Smooth muscle cell (in vitro differentiated cells): ENCODE results near the gene EXOSC10. TPM values are rescaled to one million over a fixed set of nuclear protein-coding genes. Genes with fewer than 3 reads are reported as not detected.
"Not testable (repeated sequence)": the region's sequence is repeated elsewhere in the genome, so short reads cannot be mapped to it uniquely, and the experiment has no call there.

Experiments
- DNase-seq: peaks from one replicate; lab custom pipeline; 2025; ENCODE audit not compliant: unreplicated experiment; lab: John Stamatoyannopoulos, UW
- H2AFZ ChIP-seq: fragments of 200-600 bp; sonication (generic); 2 replicates; pipeline ENCODE4 v1.6.0; 2016; ENCODE audit warnings: antibody characterized with exemption, low read depth, mild to moderate bottlenecking
- H3F3A ChIP-seq: fragments of 200-600 bp; sonication (generic); 2 replicates; pipeline ENCODE4 v1.6.0; 2017; ENCODE audit warnings: antibody characterized with exemption, low read depth
- H3K27ac ChIP-seq: fragments of 200-600 bp; sonication (generic); 2 replicates; pipeline ENCODE4 v1.5.1; 2016; ENCODE audit warnings: low read depth, mild to moderate bottlenecking
- H3K27me3 ChIP-seq: fragments of 200-600 bp; sonication (generic); 2 replicates; pipeline ENCODE4 v1.6.1; 2016; ENCODE audit warnings: low read depth, mild to moderate bottlenecking
- H3K36me3 ChIP-seq: fragments of 200-600 bp; sonication (generic); 2 replicates; pipeline ENCODE4 v1.5.1; 2016; ENCODE audit warnings: low read depth
- H3K4me1 ChIP-seq: fragments of 200-600 bp; sonication (generic); 2 replicates; pipeline ENCODE4 v1.5.1; 2016; ENCODE audit warnings: low read depth
- H3K4me2 ChIP-seq: fragments of 200-600 bp; sonication (generic); 2 replicates; pipeline ENCODE4 v1.6.0; 2016; ENCODE audit warnings: mild to moderate bottlenecking
- H3K4me3 ChIP-seq: fragments of 200-600 bp; sonication (generic); 2 replicates; pipeline ENCODE4 v1.5.1; 2016; ENCODE audit warnings: mild to moderate bottlenecking
- H3K79me2 ChIP-seq: fragments of 200-600 bp; sonication (generic); 2 replicates; pipeline ENCODE4 v1.6.0; 2016; ENCODE audit warnings: low read depth, mild to moderate bottlenecking
- H3K9ac ChIP-seq: fragments of 200-600 bp; sonication (generic); 2 replicates; pipeline ENCODE4 v1.6.0; 2016; ENCODE audit warnings: low read depth
- H3K9me3 ChIP-seq: fragments of 200-600 bp; sonication (generic); replicated peaks from 2 replicates; pipeline ENCODE4 v1.5.1; 2016; ENCODE audit warnings: low read depth
- H4K20me1 ChIP-seq: fragments of 200-600 bp; sonication (generic); 2 replicates; pipeline ENCODE4 v1.6.0; 2016; ENCODE audit warnings: low read depth
- WGBS: methylation state at CpG from one replicate; pipeline ENCODE4 v1.1.7; 2016; ENCODE audit warnings: low lambda C conversion rate; 5-methylcytosine and 5-hydroxymethylcytosine counted together
- polyA plus RNA-seq: library from polyadenylated mRNA; unstranded; fragments of >200 nt; fragmentation: Nextera tagmentation; extraction: Ambion mirVana; gene quantifications from 2 replicates; pipeline ENCODE4 v1.2.1, GENCODE V29; 2016
- total RNA-seq: library from RNA; depleted of rRNA; stranded (reverse); fragments of >200 nt; gene quantifications from 2 replicates; pipeline ENCODE4 v1.2.3, GENCODE V29; 2014
- TF ChIP-seq, protein P1 (sequence below): fragments of 200-600 bp; sonication (generic); IDR thresholded peaks from 2 replicates; pipeline ENCODE4 v1.5.1; 2017; ENCODE audit warnings: borderline replicate concordance, mild to moderate bottlenecking, antibody characterized with exemption; ENCODE audit not compliant: insufficient read depth, poor library complexity, severe bottlenecking

EXOSC10 gene
- total and polyA plus RNA-seq, 2 experiments from 2014 or later = 49.2 to 59.9 TPM

DNA sequence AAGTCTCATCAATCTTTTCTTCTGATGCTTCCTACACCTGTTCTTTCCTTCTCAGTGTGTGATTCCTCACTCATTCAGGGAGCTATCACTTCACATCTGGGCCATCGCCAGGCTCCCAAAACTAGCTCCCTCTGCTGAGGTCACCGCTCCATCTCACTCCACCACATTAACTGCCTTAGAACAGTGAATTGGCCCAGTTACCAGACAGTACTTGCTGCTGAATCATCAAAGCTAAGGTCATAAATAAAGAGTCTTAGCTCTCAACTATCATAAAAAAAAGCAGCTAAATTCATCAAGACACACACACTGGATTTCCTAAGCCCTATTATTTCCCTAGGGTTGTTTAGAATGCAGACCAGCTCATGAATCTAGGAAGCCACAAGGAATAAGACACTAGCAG, 21.0 kb downstream of the EXOSC10 start:
- no peak overlapping the region for H2AFZ ChIP-seq
- DNase-seq = no peak
- H3K27ac ChIP-seq = no peak overlapping the region
- H3K4me3 ChIP-seq = no peak overlapping the region
- H3K4me1 ChIP-seq = no peaks in the 10 kb centered on the region
- H3K79me2 ChIP-seq = no peaks in the 10 kb centered on the region
- H4K20me1 ChIP-seq = no peaks in the 10 kb centered on the region
- H3F3A ChIP-seq = no peaks in the 10 kb centered on the region
- TF ChIP-seq, protein P1, sequence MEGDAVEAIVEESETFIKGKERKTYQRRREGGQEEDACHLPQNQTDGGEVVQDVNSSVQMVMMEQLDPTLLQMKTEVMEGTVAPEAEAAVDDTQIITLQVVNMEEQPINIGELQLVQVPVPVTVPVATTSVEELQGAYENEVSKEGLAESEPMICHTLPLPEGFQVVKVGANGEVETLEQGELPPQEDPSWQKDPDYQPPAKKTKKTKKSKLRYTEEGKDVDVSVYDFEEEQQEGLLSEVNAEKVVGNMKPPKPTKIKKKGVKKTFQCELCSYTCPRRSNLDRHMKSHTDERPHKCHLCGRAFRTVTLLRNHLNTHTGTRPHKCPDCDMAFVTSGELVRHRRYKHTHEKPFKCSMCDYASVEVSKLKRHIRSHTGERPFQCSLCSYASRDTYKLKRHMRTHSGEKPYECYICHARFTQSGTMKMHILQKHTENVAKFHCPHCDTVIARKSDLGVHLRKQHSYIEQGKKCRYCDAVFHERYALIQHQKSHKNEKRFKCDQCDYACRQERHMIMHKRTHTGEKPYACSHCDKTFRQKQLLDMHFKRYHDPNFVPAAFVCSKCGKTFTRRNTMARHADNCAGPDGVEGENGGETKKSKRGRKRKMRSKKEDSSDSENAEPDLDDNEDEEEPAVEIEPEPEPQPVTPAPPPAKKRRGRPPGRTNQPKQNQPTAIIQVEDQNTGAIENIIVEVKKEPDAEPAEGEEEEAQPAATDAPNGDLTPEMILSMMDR = no peak
- H3K9ac ChIP-seq = no peak overlapping the region
- no peaks in the 10 kb centered on the region for H3K27me3 ChIP-seq
- no peaks in the 10 kb centered on the region for H3K9me3 ChIP-seq
- H3K4me2 ChIP-seq = no peak overlapping the region
- WGBS = 95% methylated on average over 2 of the region's 2 CpGs
- H3K36me3 ChIP-seq = peaks cover 34% of the 10 kb centered on the region

DNA sequence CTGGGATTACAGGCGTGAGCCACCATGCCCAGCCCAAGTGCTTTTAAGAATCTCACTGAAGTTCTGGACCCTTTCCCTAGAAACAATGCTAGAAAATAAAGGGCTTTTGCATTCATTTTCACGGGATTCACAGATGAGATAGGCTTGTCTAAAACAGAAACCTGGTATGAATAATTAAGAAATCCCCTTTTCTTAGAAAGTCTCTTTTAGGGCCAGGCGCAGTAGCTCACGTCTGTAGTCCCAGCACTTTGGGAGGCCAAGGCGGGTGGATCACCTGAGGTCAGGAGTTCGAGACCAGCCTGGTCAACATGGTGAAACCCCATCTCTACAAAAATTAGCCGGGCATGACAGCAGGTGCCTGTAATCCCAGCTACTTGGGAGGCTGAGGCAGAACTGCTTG, 26.3 kb downstream of the EXOSC10 start:
- H2AFZ ChIP-seq, H3K27me3 ChIP-seq, H3K79me2 ChIP-seq, H3K4me3 ChIP-seq, H3F3A ChIP-seq, H3K9ac ChIP-seq, H4K20me1 ChIP-seq, H3K27ac ChIP-seq, H3K9me3 ChIP-seq, H3K4me2 ChIP-seq, DNase-seq, H3K4me1 ChIP-seq: not testable (repeated sequence)
- 97% methylated on average over 7 of the region's 7 CpGs for WGBS
- H3K36me3 ChIP-seq = peaks cover 17% of the 10 kb centered on the region

DNA sequence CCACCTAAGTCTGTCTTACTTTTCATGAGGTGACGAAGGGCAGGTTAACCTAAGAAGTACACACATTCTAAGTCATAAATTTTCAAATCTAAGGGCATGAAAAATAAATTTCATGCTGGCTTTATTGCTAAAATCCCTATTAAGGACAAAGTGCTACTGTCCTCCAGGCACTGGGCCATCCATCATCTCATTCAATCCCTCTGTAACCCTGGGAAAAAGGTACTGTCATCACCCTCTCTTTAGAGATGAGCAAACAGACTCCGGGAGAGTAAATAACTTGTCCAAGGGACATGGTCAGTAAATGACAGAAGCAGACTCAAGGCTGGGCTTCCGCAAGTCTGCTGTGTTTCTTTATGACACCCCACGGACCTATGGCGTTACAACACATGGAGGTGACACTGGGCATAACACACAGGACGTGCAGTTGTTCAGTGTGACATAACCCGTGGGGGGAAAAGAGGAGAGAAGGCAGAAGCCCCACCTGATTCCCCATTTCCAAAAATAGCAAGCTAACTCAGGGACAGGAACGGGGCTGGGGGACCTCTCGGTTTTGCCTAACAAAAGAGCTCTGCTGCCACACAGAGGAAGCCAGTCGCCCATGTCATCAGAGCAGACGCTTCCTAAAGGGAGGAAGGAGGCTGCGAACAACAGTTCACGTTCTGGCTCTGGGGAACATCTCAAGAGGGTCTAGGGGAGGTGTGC, 27.3 kb downstream of the EXOSC10 start:
- Histone ChIP-seq H3K4me1 (no peaks in the 10 kb centered on the region), H3K27me3 (no peaks in the 10 kb centered on the region), H4K20me1 (no peaks in the 10 kb centered on the region), H3K27ac (no peak overlapping the region), H3K4me3 (no peak overlapping the region), H3K4me2 (no peak overlapping the region), H2AFZ (no peak overlapping the region), H3K9ac (no peak overlapping the region), H3K9me3 (no peaks in the 10 kb centered on the region), H3K36me3 (peaks cover 17% of the 10 kb centered on the region), H3F3A (no peaks in the 10 kb centered on the region), H3K79me2 (no peaks in the 10 kb centered on the region)
- TF ChIP-seq, protein P1 = no peak
- no peak for DNase-seq
- WGBS = 82% methylated on average over 13 of the region's 13 CpGs

DNA sequence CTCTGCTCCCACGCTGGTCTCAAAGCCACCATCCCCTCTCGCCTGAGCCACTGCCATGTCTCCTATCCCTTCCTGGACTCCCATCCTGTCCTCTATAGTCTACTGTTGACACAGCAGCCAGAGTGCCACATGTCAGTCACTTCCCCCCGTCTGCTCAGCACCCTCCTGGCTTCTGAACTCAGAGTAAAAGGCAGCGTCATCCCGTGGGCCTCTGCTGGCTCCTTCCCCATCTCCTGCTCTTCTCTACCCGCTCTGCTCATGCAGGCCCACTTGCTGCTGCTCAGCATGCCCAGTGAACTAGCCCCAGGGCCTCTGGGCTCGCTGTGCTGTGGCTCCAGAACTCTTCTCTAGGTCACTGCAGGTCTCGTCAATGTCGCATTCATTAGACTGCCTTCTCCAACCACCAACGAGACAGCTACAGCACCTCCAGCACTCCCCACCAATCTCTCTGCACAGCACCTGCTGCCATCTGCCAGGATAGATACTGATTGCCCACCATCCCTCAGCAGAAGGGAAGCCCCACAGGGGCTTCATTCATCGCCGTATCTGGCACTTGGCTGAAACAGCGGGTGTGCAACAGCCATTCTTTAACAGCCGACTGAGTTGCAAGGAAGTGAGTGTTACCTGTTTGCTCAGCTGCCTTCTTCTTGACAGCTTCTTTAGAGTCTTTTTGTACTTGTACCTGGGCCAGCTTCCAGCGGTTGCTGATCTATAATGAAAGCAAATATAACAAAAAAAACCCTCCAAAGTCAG, 28.0 kb downstream of the EXOSC10 start:
- TF ChIP-seq, protein P1 = no peak
- Histone ChIP-seq H3K4me2 (no peak overlapping the region), H3K36me3 (peaks cover 14% of the 10 kb centered on the region), H3K9ac (no peak overlapping the region), H3F3A (no peaks in the 10 kb centered on the region), H4K20me1 (no peaks in the 10 kb centered on the region), H3K27ac (no peak overlapping the region), H3K79me2 (no peaks in the 10 kb centered on the region), H3K9me3 (no peaks in the 10 kb centered on the region), H3K27me3 (no peaks in the 10 kb centered on the region), H2AFZ (no peak overlapping the region), H3K4me3 (no peak overlapping the region), H3K4me1 (no peaks in the 10 kb centered on the region)
- WGBS = 91% methylated on average over 15 of the region's 15 CpGs
- DNase-seq = no peak
